H1 (cell line): ENCODE results near the gene TTC24. TPM values are rescaled to one million over a fixed set of nuclear protein-coding genes. Genes with fewer than 3 reads are reported as not detected.

Experiments
- CTCF ChIA-PET: fragments of 300-600 bp; sonication (Branson Sonifier 250); formaldehyde crosslinking; loops from one replicate; lab custom pipeline; 2021; ENCODE audit not compliant: partially characterized antibody; lab: Charles Lee
- POLR2A ChIA-PET: fragments of 300-600 bp; sonication (Branson Sonifier 250); formaldehyde crosslinking; loops from one replicate; lab custom pipeline; 2021; ENCODE audit warnings: inconsistent platforms; ENCODE audit not compliant: partially characterized antibody; lab: Charles Lee
- DNase-seq, 2 experiments: peaks; one replicate each; pipeline versions ENCODE4 v3.0.0 to v3.0.0-alpha.2; 2010 to 2022; ENCODE audit warnings: low spot score in 2 of 2, low read depth in 1 of 2, mixed read lengths in 1 of 2
- FAIRE-seq: peaks from 2 replicates; lab custom pipeline; 2011; peaks lifted over from hg19 to GRCh38; lab: Jason Lieb, UNC
- H2AFZ ChIP-seq: 2 replicates; pipeline ENCODE4 v1.8.1; 2012; ENCODE audit warnings: low read length, inconsistent platforms
- H2AK5ac ChIP-seq: 2 replicates; pipeline ENCODE4 v1.6.1; 2013; ENCODE audit warnings: low read depth, low read length
- H2BK120ac ChIP-seq: replicated peaks from 2 replicates; pipeline ENCODE3; 2013; ENCODE audit warnings: low read depth, low read length, inconsistent platforms
- H2BK12ac ChIP-seq: 2 replicates; pipeline ENCODE4 v1.6.1; 2013; ENCODE audit warnings: low read depth, low read length
- H2BK15ac ChIP-seq: 2 replicates; pipeline ENCODE4 v1.6.1; 2013; ENCODE audit warnings: low read length
- H2BK20ac ChIP-seq: 2 replicates; pipeline ENCODE4 v1.6.1; 2013; ENCODE audit warnings: low read length
- H2BK5ac ChIP-seq: 2 replicates; pipeline ENCODE4 v1.6.1; 2013; ENCODE audit warnings: low read depth, low read length
- H3K14ac ChIP-seq: 2 replicates; pipeline ENCODE4 v1.6.1; 2013; ENCODE audit warnings: inconsistent platforms; ENCODE audit not compliant: insufficient read length
- H3K18ac ChIP-seq: 2 replicates; pipeline ENCODE4 v1.6.1; 2013; ENCODE audit warnings: low read length; ENCODE audit errors: extremely low read depth
- H3K23ac ChIP-seq: 2 replicates; pipeline ENCODE4 v1.6.1; 2013; ENCODE audit warnings: inconsistent platforms; ENCODE audit not compliant: insufficient read length
- H3K23me2 ChIP-seq: 2 replicates; pipeline ENCODE4 v1.6.1; 2013; ENCODE audit warnings: low read depth, low read length
- H3K27ac ChIP-seq: 2 replicates; pipeline ENCODE4 v1.6.1; 2011; ENCODE audit warnings: low read depth, low read length, inconsistent platforms
- H3K27me3 ChIP-seq, 4 experiments: replicated peaks in 1 of 4; 1 replicate in 1 of 4; 2 replicates in 3 of 4; pipeline versions ENCODE4 v1.6.1 to v1.8.1; 2011 to 2013; ENCODE audit warnings: low read length in 3 of 4, mild to moderate bottlenecking in 3 of 4, inconsistent platforms in 2 of 4, mixed read lengths in 2 of 4, moderate library complexity in 1 of 4; ENCODE audit not compliant: control insufficient read depth in 3 of 4, insufficient read depth in 3 of 4; ENCODE audit errors: extremely low read depth in 1 of 4
- H3K36me3 ChIP-seq, 4 experiments: 2 replicates each; pipeline versions ENCODE4 v1.6.1 to v1.8.1; 2011 to 2013; ENCODE audit warnings: mild to moderate bottlenecking in 4 of 4, low read length in 3 of 4, moderate library complexity in 2 of 4, control low read depth in 1 of 4, inconsistent platforms in 1 of 4; ENCODE audit not compliant: insufficient read depth in 4 of 4, control insufficient read depth in 2 of 4
- H3K4ac ChIP-seq: replicated peaks from 2 replicates; pipeline ENCODE3; 2013; ENCODE audit warnings: low read length, low read depth, mixed read lengths, inconsistent platforms; ENCODE audit not compliant: insufficient read length
- H3K4me1 ChIP-seq, 4 experiments: replicated peaks in 1 of 4; 1 replicate in 1 of 4; 2 replicates in 3 of 4; pipeline versions ENCODE4 v1.6.1 to v1.8.1; 2011 to 2013; ENCODE audit warnings: low read length in 3 of 4, inconsistent platforms in 2 of 4, mixed read lengths in 1 of 4; ENCODE audit not compliant: insufficient read depth in 4 of 4, control insufficient read depth in 3 of 4
- H3K4me2 ChIP-seq, 2 experiments: 2 replicates each; pipeline versions ENCODE4 v1.6.1 to v1.8.1; 2011 to 2013; ENCODE audit warnings: low read depth in 2 of 2, low read length in 2 of 2, control low read depth in 1 of 2, inconsistent platforms in 1 of 2, mild to moderate bottlenecking in 1 of 2; ENCODE audit not compliant: insufficient read depth in 1 of 2
- H3K4me3 ChIP-seq, 4 experiments: fragments of 200-600, 300-600 bp in 1 of 4; sonication (generic), shearing (Covaris generic), sonication (Bioruptor Twin) in 1 of 4; 2 replicates each; pipeline versions ENCODE4 v1.5.1 to v1.8.1; 2011 to 2016; ENCODE audit warnings: low read length in 4 of 4, low read depth in 3 of 4, control low read depth in 2 of 4, inconsistent platforms in 2 of 4, mild to moderate bottlenecking in 2 of 4, mixed read lengths in 1 of 4, moderate library complexity in 1 of 4; ENCODE audit not compliant: insufficient read depth in 2 of 4; ENCODE audit errors: extremely low read depth in 1 of 4
- H3K56ac ChIP-seq: replicated peaks from 2 replicates; pipeline ENCODE3; 2013; ENCODE audit warnings: low read depth, mild to moderate bottlenecking, mixed read lengths, low read length, inconsistent platforms; ENCODE audit not compliant: insufficient read length
- H3K79me1 ChIP-seq: 2 replicates; pipeline ENCODE4 v1.6.1; 2013; ENCODE audit warnings: low read depth, low read length, control low read depth
- H3K79me2 ChIP-seq, 2 experiments: 2 replicates each; pipeline versions ENCODE4 v1.6.1 to v1.8.1; 2012 to 2013; ENCODE audit warnings: low read length in 2 of 2, mild to moderate bottlenecking in 2 of 2, inconsistent platforms in 1 of 2; ENCODE audit not compliant: insufficient read depth in 2 of 2, control insufficient read depth in 1 of 2
- H3K9ac ChIP-seq, 4 experiments: replicated peaks in 1 of 4; 1 replicate in 1 of 4; 2 replicates in 3 of 4; pipeline versions ENCODE4 v1.6.1 to v1.8.1; 2011 to 2013; ENCODE audit warnings: low read depth in 3 of 4, low read length in 3 of 4, control low read depth in 2 of 4, mild to moderate bottlenecking in 2 of 4, moderate library complexity in 2 of 4, inconsistent platforms in 1 of 4; ENCODE audit errors: extremely low read depth in 1 of 4
- H3K9me3 ChIP-seq, 2 experiments: 2 replicates each; pipeline versions ENCODE4 v1.6.1 to v1.8.1; 2012 to 2013; ENCODE audit warnings: mild to moderate bottlenecking in 2 of 2, moderate library complexity in 2 of 2, control low read depth in 1 of 2, inconsistent platforms in 1 of 2, low read depth in 1 of 2, low read length in 1 of 2, mixed read lengths in 1 of 2; ENCODE audit not compliant: insufficient read depth in 2 of 2
- H4K20me1 ChIP-seq, 2 experiments: replicated peaks in 1 of 2; 2 replicates each; pipeline versions ENCODE3 to v1.8.1; 2011 to 2013; ENCODE audit warnings: inconsistent platforms in 2 of 2, low read length in 2 of 2, mild to moderate bottlenecking in 1 of 2; ENCODE audit not compliant: insufficient read depth in 2 of 2, control insufficient read depth in 1 of 2
- H4K5ac ChIP-seq: 2 replicates; pipeline ENCODE4 v1.6.1; 2013; ENCODE audit warnings: low read length, low read depth, mixed read lengths, inconsistent platforms; ENCODE audit not compliant: insufficient read length
- H4K8ac ChIP-seq: 2 replicates; pipeline ENCODE4 v1.8.0; 2013; ENCODE audit warnings: mild to moderate bottlenecking, moderate library complexity, low read length, inconsistent platforms; ENCODE audit not compliant: insufficient read depth; ENCODE audit errors: extremely low read depth
- H4K91ac ChIP-seq: replicated peaks from 2 replicates; pipeline ENCODE3; 2013; ENCODE audit warnings: low read length, mixed read lengths, inconsistent platforms; ENCODE audit not compliant: insufficient read length
- SUZ12 ChIP-seq: fragments of 200-600 bp; sonication (generic); IDR thresholded peaks from 2 replicates; pipeline ENCODE4 v1.6.1; 2012; ENCODE audit warnings: mild to moderate bottlenecking, inconsistent platforms, low read length, moderate library complexity, mixed read lengths
- WGBS, 2 experiments: shearing (Covaris generic) in 1 of 2; methylation state at CpG; one replicate each; pipeline versions ENCODE4 v1.1.6 to v1.1.7; 2013 to 2015; ENCODE audit warnings: low lambda C conversion rate in 2 of 2, mixed read lengths in 2 of 2, inconsistent platforms in 1 of 2, low coverage in 1 of 2, missing lambda C conversion rate in 1 of 2; ENCODE audit not compliant: insufficient replicate concordance in 2 of 2, insufficient coverage in 1 of 2, insufficient read length in 1 of 2; ENCODE audit errors: extremely low coverage in 1 of 2, missing lambda C conversion rate in 1 of 2; 5-methylcytosine and 5-hydroxymethylcytosine counted together
- polyA plus RNA-seq, 7 experiments: library from polyadenylated mRNA; depleted of rRNA in 3 of 7; stranded (reverse) in 5 of 7; unstranded in 2 of 7; fragments of >200 nt in 5 of 7; fragments of 200-250 nt in 2 of 7; gene quantifications; 1 replicate in 5 of 7; 2 replicates in 1 of 7; 4 replicates in 1 of 7; pipeline versions ENCODE4 v1.2.1 to v1.2.3, GENCODE V29; 2011 to 2013; ENCODE audit warnings: missing spikeins in 2 of 7, mixed read lengths in 2 of 7
- total RNA-seq: library from RNA; stranded (reverse); fragmentation: NEBNext Ultra II Directional; extraction: Animal tissue kit (Norgen Biotek cat#: 25700); gene quantifications from 2 replicates; pipeline ENCODE4 v1.2.1, GENCODE V29; 2021

TTC24 gene
- total and polyA plus RNA-seq, 2 of the 8 experiments (the other 6 are each of a cell fraction or from before 2014, with no cell fraction given): 0.08 TPM; not detected in 1

GRCh38 chr1:156589546-156589945 lies 10.0 kb downstream of the TTC24 start:
- Histone ChIP-seq H3K18ac (no peak overlapping the region), H2AFZ (no peak overlapping the region), H3K14ac (no peak overlapping the region), H3K23ac (no peak overlapping the region), H4K91ac (no peak overlapping the region), H2BK120ac (no peak overlapping the region), H3K4me3 (no peak overlapping the region), H3K4me1 (peaks cover 0 to 16% (median 4%) of the 10 kb centered on the region in 4 experiments; a peak in 6 of 7 replicates), H3K27ac (no peak overlapping the region), H2BK5ac (no peak overlapping the region), H3K79me2 (no peaks in the 10 kb centered on the region), H3K9ac (no peak overlapping the region), H3K4me2 (no peak overlapping the region), H4K8ac (no peak overlapping the region), H3K36me3 (peaks cover under 1 to 15% (median 4%) of the 10 kb centered on the region in 4 experiments; a peak in 5 of 8 replicates), H3K79me1 (0 out of 2 replicates have a peak, but pooled peaks cover 2% of the 10 kb centered on the region), H2AK5ac (no peak overlapping the region), H2BK20ac (no peak overlapping the region), H2BK15ac (no peak overlapping the region), H3K27me3 (no peaks in the 10 kb centered on the region), H4K5ac (no peak overlapping the region), H3K9me3 (no peaks in the 10 kb centered on the region), H3K23me2 (peaks cover 10% of the 10 kb centered on the region), H3K4ac (no peak overlapping the region), H3K56ac (no peak overlapping the region), H4K20me1 (peaks cover 0 to 3% of the 10 kb centered on the region in 2 experiments), H2BK12ac (no peak overlapping the region)
- WGBS, 2 experiments: 87% methylated on average over 3 of the region's 5 CpGs; no CpG with 5 or more reads in 1 of the 2 experiments
- FAIRE-seq (no peak), DNase-seq (no peak)
- ChIA-PET POLR2A (interaction anchor here (1.3 kb wide), 1 partner anchor 11 kb away, joined by 3 read pairs; no protein-coding TSS in a partner anchor), CTCF (interaction anchor here (0.7 to 2.5 kb wide), 5 partner anchors 12 to 198 kb away, joined by 3 to 12 read pairs (median 7); partner anchors contain the start of genes GPATCH4 and HAPLN2)
- no peak for TF ChIP-seq SUZ12
